WI38 (cell line): ENCODE data around the gene PLSCR1.
"Not testable (repeated sequence)": the region's sequence is repeated elsewhere in the genome, so short reads cannot be mapped to it uniquely, and the experiment has no call there.

Experiments used
- H3K4me3 ChIP-seq: 2 replicates; pipeline ENCODE4 v1.5.1; 2011; ENCODE audit warnings: low read depth, mild to moderate bottlenecking, control low read depth, low read length
- CTCF ChIP-seq: IDR thresholded peaks from 2 replicates; pipeline ENCODE4 v1.5.1; 2012; ENCODE audit warnings: low read depth, mild to moderate bottlenecking, control low read depth, low read length

PLSCR1 gene

DNA sequence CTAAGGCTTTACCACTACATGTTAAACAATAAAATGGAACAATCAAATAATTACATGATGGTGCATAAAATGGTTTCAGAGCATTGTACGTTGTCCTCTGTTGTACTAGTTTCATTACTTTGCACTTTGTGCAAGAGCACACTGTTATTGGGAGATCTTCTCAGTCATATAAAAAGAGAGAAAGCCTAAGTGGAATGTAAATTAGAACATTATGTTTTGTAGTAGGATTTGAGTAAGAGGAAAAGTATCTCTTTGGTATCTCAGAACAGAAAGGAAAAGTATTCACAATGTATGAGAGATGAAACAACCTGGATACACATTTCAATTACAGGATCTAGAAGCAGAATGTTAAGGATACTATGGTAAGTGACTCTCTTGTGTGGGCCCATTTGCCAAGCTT lies 48.2 kb downstream of the PLSCR1 start:
- no peak for TF ChIP-seq CTCF
- no peak overlapping the region for H3K4me3 ChIP-seq

DNA sequence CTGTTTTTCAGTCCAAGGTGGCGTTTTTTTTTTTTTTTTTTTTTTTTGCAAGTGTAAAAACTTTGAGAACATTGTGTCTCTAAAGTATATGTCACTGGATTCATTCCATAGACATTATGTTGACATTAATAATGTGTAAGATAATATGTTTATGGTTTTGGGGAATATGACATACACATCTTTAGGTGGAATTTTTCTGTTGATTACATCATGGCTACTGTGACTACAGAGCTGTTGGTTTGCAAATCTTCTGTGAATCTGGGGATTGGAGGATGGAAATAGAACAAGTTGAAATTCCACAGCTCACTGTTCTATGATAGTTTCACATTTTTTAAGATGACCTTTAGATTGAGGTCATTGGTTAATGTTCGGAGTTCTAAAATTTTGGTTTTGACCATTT lies 50.6 kb downstream of the PLSCR1 start:
- no peak overlapping the region for H3K4me3 ChIP-seq
- no peak for TF ChIP-seq CTCF

- no peak overlapping the region for H3K4me3 ChIP-seq
- no peak for TF ChIP-seq CTCF
Observed at GRCh38 chr3:146493221-146493620, 51.2 kb downstream of the PLSCR1 start.

- no peak for TF ChIP-seq CTCF
Observed at GRCh38 chr3:146491303-146491702, 53.1 kb downstream of the PLSCR1 start.

GRCh38 chr3:146485297-146485696 lies 59.1 kb downstream of the PLSCR1 start:
- no peak for TF ChIP-seq CTCF
- H3K4me3 ChIP-seq: no peak overlapping the region

More at GRCh38 chr3:146491303-146491702, 53.1 kb downstream of the PLSCR1 start:
- H3K4me3 ChIP-seq: no peak overlapping the region

GRCh38 chr3:146476094-146476740 lies 68.2 kb downstream of the PLSCR1 start:
- no peak overlapping the region for H3K4me3 ChIP-seq
- TF ChIP-seq CTCF: no peak

- not testable (repeated sequence) for H3K4me3 ChIP-seq
Observed at GRCh38 chr3:146474976-146475375, 69.4 kb downstream of the PLSCR1 start.

GRCh38 chr3:146473726-146474125 lies 70.7 kb downstream of the PLSCR1 start:
- no peak for TF ChIP-seq CTCF
- no peak overlapping the region for H3K4me3 ChIP-seq
